H1 (cell line): ENCODE data around the gene CD4.

Experiments
- CHD1 ChIP-seq: IDR thresholded peaks from 2 replicates; pipeline ENCODE4 v1.6.1; 2012; ENCODE audit warnings: low read depth, low read length, improper control_type of control experiment
- CREB1 ChIP-seq: IDR thresholded peaks from 2 replicates; pipeline ENCODE4 v1.6.1; 2012; ENCODE audit warnings: inconsistent platforms
- EP300 ChIP-seq, 2 experiments: IDR thresholded peaks; 1 replicate in 1 of 2; 2 replicates in 1 of 2; pipeline ENCODE4 v1.6.1; 2011 to 2012; ENCODE audit warnings: low read depth in 2 of 2, low read length in 2 of 2, mild to moderate bottlenecking in 2 of 2, borderline replicate concordance in 1 of 2, inconsistent platforms in 1 of 2, moderate library complexity in 1 of 2
- GABPA ChIP-seq: IDR thresholded peaks from 2 replicates; pipeline ENCODE4 v1.6.1; 2011; ENCODE audit warnings: mild to moderate bottlenecking, low read length, moderate library complexity, borderline replicate concordance; ENCODE audit not compliant: insufficient read depth
- JUN ChIP-seq: IDR thresholded peaks from 2 replicates; pipeline ENCODE4 v1.6.1; 2011; ENCODE audit warnings: low read depth, mild to moderate bottlenecking, improper control_type of control experiment, low read length
- POLR2A ChIP-seq, 2 experiments: IDR thresholded peaks; 1 replicate in 1 of 2; 2 replicates in 1 of 2; pipeline ENCODE4 v1.6.1; 2011; ENCODE audit warnings: low read depth in 2 of 2, low read length in 2 of 2, mild to moderate bottlenecking in 2 of 2; ENCODE audit errors: control extremely low read depth in 1 of 2
- POLR2AphosphoS5 ChIP-seq: IDR thresholded peaks from 2 replicates; pipeline ENCODE4 v1.6.1; 2011; ENCODE audit warnings: low read depth, low read length
- SIX5 ChIP-seq: IDR thresholded peaks from 2 replicates; pipeline ENCODE4 v1.6.1; 2011; ENCODE audit warnings: mild to moderate bottlenecking, low read depth, low read length
- SP2 ChIP-seq: IDR thresholded peaks from 2 replicates; pipeline ENCODE4 v1.6.1; 2012; ENCODE audit warnings: mild to moderate bottlenecking, low read length, inconsistent platforms
- TAF1 ChIP-seq: IDR thresholded peaks from 2 replicates; pipeline ENCODE4 v1.6.1; 2011; ENCODE audit warnings: mild to moderate bottlenecking, low read depth, low read length
- ZNF274 ChIP-seq: IDR thresholded peaks from 2 replicates; pipeline ENCODE4 v1.7.0; 2012; ENCODE audit warnings: low read length, borderline replicate concordance; ENCODE audit errors: extremely low read depth
- TF ChIP-seq, protein P1 (sequence below), 3 experiments: IDR thresholded peaks; 1 replicate in 2 of 3; 2 replicates in 1 of 3; pipeline versions ENCODE4 v1.5.1 to v1.6.1; 2011; ENCODE audit warnings: low read length in 3 of 3, mild to moderate bottlenecking in 3 of 3, inconsistent platforms in 2 of 3, low read depth in 1 of 3, moderate library complexity in 1 of 3; ENCODE audit not compliant: insufficient read depth in 1 of 3; ENCODE audit errors: control extremely low read depth in 1 of 3

DNA sequence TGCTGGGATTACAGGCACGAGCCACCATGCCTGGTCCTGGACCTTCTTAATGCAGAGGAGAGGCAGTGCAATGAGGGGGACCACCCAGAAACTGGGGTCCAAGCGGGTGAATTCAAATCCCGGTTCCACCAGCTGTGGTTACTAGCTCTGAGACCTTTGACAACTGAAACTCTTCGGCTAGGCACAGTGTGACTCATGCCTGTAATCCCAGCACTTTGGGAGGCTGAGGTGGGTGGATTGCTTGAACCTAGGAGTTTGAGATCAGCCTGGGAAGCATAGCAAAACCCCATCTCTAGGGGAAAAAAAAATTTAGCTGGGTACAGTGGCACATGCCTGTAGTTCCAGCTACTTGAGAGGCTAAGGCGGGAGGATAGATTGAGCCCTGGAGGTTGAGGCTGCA lies 5.0 kb upstream of the CD4 start:
- TF ChIP-seq, protein P1, sequence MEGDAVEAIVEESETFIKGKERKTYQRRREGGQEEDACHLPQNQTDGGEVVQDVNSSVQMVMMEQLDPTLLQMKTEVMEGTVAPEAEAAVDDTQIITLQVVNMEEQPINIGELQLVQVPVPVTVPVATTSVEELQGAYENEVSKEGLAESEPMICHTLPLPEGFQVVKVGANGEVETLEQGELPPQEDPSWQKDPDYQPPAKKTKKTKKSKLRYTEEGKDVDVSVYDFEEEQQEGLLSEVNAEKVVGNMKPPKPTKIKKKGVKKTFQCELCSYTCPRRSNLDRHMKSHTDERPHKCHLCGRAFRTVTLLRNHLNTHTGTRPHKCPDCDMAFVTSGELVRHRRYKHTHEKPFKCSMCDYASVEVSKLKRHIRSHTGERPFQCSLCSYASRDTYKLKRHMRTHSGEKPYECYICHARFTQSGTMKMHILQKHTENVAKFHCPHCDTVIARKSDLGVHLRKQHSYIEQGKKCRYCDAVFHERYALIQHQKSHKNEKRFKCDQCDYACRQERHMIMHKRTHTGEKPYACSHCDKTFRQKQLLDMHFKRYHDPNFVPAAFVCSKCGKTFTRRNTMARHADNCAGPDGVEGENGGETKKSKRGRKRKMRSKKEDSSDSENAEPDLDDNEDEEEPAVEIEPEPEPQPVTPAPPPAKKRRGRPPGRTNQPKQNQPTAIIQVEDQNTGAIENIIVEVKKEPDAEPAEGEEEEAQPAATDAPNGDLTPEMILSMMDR (IDR thresholded peaks at IDR 0.05; ENCODE audit: control extremely low read depth in 1 of 3, insufficient read depth in 1 of 3, low read depth in 1 of 3, low read length in 3 of 3), result no peak
- no peak for TF ChIP-seq POLR2AphosphoS5
- TF ChIP-seq POLR2A (IDR thresholded peaks at IDR 0.05; ENCODE audit: control extremely low read depth in 1 of 2, low read depth in 2 of 2, low read length in 2 of 2), result no peak
- TF ChIP-seq EP300 (IDR thresholded peaks at IDR 0.05; ENCODE audit: borderline replicate concordance in 1 of 2, low read depth in 2 of 2, low read length in 2 of 2), result no peak
- no peak for TF ChIP-seq GABPA
- no peak for TF ChIP-seq ZNF274
- TF ChIP-seq CREB1, result no peak
- TF ChIP-seq TAF1, result no peak
- TF ChIP-seq CHD1, result no peak
- TF ChIP-seq SP2, result no peak
- no peak for TF ChIP-seq SIX5
- TF ChIP-seq JUN, result no peak
